A549 (cell line): ENCODE data around the gene NPLOC4. TPM values are rescaled to one million over a fixed set of nuclear protein-coding genes. Genes with fewer than 3 reads are reported as not detected.
A peak's percentile ranks its signal among the peaks of the same experiment; 100 is the strongest.

ENCODE experiments used
- BHLHE40 ChIP-seq: IDR thresholded peaks from 2 replicates; pipeline ENCODE4 v1.6.1; 2012; ENCODE audit warnings: low read depth, low read length, inconsistent platforms
- CEBPB ChIP-seq, 2 experiments: fragments of >200 bp in 1 of 2; sonication (Bioruptor Twin) in 1 of 2; formaldehyde crosslinking in 1 of 2; IDR thresholded peaks; 2 replicates each; pipeline ENCODE4 v1.6.1; 2012 to 2016
- CHD4 ChIP-seq: fragments of 200-600 bp; sonication (generic); IDR thresholded peaks from 2 replicates; pipeline ENCODE4 v1.6.1; 2016; ENCODE audit warnings: antibody characterized with exemption, mild to moderate bottlenecking, borderline replicate concordance
- EHF ChIP-seq: fragments of 250-450 bp; sonication (Bioruptor Pico); IDR thresholded peaks from 2 replicates; pipeline ENCODE4 v1.5.0; 2020; ENCODE audit warnings: mild to moderate bottlenecking
- EHMT2 ChIP-seq: fragments of 200-600 bp; sonication (generic); IDR thresholded peaks from 2 replicates; pipeline ENCODE4 v1.6.1; 2016; ENCODE audit warnings: antibody characterized with exemption, low read depth, mild to moderate bottlenecking, moderate library complexity
- FOSB ChIP-seq: fragments of 250-450 bp; sonication (Bioruptor Pico); IDR thresholded peaks from 2 replicates; pipeline ENCODE4 v1.5.0; 2020; ENCODE audit warnings: mild to moderate bottlenecking, moderate library complexity
- HDAC2 ChIP-seq: fragments of 200-600 bp; sonication (generic); IDR thresholded peaks from 2 replicates; pipeline ENCODE4 v1.6.1; 2016
- HOXA7 ChIP-seq: fragments of 250-450 bp; sonication (Bioruptor Pico); IDR thresholded peaks from 2 replicates; pipeline ENCODE4 v1.5.0; 2020; ENCODE audit warnings: mild to moderate bottlenecking, moderate library complexity
- HOXB5 ChIP-seq: fragments of 250-450 bp; sonication (Bioruptor Pico); IDR thresholded peaks from 2 replicates; pipeline ENCODE4 v1.5.0; 2020; ENCODE audit warnings: mild to moderate bottlenecking, moderate library complexity
- JUN ChIP-seq, 2 experiments: fragments of >200 bp; sonication (Bioruptor Twin); formaldehyde crosslinking; IDR thresholded peaks; 2 replicates in 1 of 2; 3 replicates in 1 of 2; pipeline ENCODE4 v1.6.1; 2016 to 2017
- MYC ChIP-seq: IDR thresholded peaks from 2 replicates; pipeline ENCODE4 v1.6.1; 2012; ENCODE audit warnings: mild to moderate bottlenecking, inconsistent platforms, low read length, improper control_type of control experiment, borderline replicate concordance
- NFE2L2 ChIP-seq: fragments of 150-350 bp; conservative IDR thresholded peaks from 2 replicates; pipeline ENCODE4 v1.6.1; 2014; ENCODE audit warnings: low read length
- NR3C1 ChIP-seq: fragments of >200 bp; sonication (Bioruptor Twin); formaldehyde crosslinking; IDR thresholded peaks from 3 replicates; pipeline ENCODE4 v1.6.1; 2017
- POLR2A ChIP-seq: IDR thresholded peaks from 2 replicates; pipeline ENCODE4 v1.6.1; 2012; ENCODE audit warnings: mild to moderate bottlenecking, low read length
- RAD21 ChIP-seq, 2 experiments: fragments of >200 bp in 1 of 2; sonication (Bioruptor Twin) in 1 of 2; formaldehyde crosslinking in 1 of 2; IDR thresholded peaks in 1 of 2; conservative IDR thresholded peaks in 1 of 2; 2 replicates in 1 of 2; 3 replicates in 1 of 2; pipeline ENCODE4 v1.6.1; 2012 to 2018; ENCODE audit warnings: inconsistent platforms in 1 of 2
- SREBF2 ChIP-seq: fragments of 450-650 bp; IDR thresholded peaks from 2 replicates; pipeline ENCODE4 v1.6.1; 2014; ENCODE audit warnings: mild to moderate bottlenecking, moderate library complexity
- ZC3H11A ChIP-seq: fragments of 450-650 bp; IDR thresholded peaks from 2 replicates; pipeline ENCODE4 v1.6.1; 2014; ENCODE audit warnings: antibody characterized with exemption, mild to moderate bottlenecking
- ZFP36 ChIP-seq: fragments of 450-650 bp; IDR thresholded peaks from 2 replicates; pipeline ENCODE4 v1.6.1; 2014; ENCODE audit warnings: borderline replicate concordance; ENCODE audit not compliant: partially characterized antibody
- polyA plus RNA-seq, 4 experiments: library from polyadenylated mRNA; depleted of rRNA in 3 of 4; stranded (reverse); fragments of >200 nt; fragmentation: RNase III in 1 of 4; extraction: RNeasy Plus Mini Kit Qiagen cat#74134 plus additional on column Dnase treatment in 1 of 4; gene quantifications; 2 replicates in 3 of 4; 3 replicates in 1 of 4; pipeline ENCODE4 v1.2.3, GENCODE V29; 2011 to 2017
- TF ChIP-seq, protein P1 (sequence below): fragments of 200-600 bp; sonication (generic); IDR thresholded peaks from 2 replicates; pipeline ENCODE4 v1.6.1; 2016; ENCODE audit warnings: antibody characterized with exemption, mild to moderate bottlenecking, moderate library complexity
- TF ChIP-seq, protein P2 (sequence below): IDR thresholded peaks from 2 replicates; pipeline ENCODE4 v1.6.1; 2012; ENCODE audit warnings: low read depth, borderline replicate concordance
- TF ChIP-seq, protein P3 (sequence below): fragments of >200 bp; sonication (Bioruptor Twin); formaldehyde crosslinking; IDR thresholded peaks from 3 replicates; pipeline ENCODE4 v1.5.1; 2016
- TF ChIP-seq, protein P4 (sequence below): fragments of >200 bp; sonication (Bioruptor Twin); formaldehyde crosslinking; IDR thresholded peaks from 2 replicates; pipeline ENCODE4 v1.6.1; 2016
- TF ChIP-seq, protein P5 (sequence below): fragments of 450-650 bp; IDR thresholded peaks from 2 replicates; pipeline ENCODE4 v1.6.1; 2014; ENCODE audit warnings: antibody characterized with exemption

The NPLOC4 gene
- polyA plus RNA-seq, 2 of the 4 experiments (the other 2 are of a cell fraction) = 98.5 to 101 TPM

DNA sequence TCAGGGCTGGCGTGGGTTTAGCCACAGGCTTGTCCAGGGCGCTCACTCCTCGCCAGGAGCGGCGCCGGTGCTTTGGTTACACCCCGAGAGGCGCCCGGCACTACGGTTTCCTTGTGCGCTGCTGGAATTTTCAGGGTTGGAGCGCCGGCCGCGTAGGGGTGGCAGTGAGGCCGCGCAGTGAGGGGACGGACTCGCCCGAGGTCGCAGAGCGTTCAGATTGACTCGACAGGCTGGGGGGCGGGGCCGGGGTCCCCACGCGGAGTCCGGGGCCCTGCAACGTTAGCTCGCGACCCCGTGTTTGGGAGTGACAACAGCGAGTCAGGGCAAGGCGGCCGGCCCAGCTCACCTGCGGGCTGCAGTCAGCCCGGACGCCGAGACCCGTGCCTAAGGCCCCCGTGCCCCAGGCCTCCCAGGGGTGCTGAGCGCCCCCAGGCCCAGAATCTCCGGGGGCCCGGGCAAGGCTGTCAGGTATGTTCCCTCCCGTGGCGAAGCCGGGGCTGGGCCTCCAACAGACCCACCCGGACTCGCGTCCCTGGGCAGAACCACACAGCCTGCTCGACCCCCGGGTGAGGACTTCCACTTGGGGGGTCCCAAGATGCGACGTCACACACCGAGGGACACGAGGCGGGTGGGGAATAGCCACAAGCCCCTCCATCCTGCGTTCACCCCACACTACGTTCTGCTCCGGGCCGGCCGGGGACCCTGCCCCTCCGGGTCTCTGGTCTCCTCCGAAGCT lies 123.0 kb downstream of the NPLOC4 start (continued):
- 0 out of 2 replicates have a peak, but pooled peaks have one; percentile 1 for TF ChIP-seq HOXA7 (CRISPR knock-in tag)
- TF ChIP-seq, protein P1, sequence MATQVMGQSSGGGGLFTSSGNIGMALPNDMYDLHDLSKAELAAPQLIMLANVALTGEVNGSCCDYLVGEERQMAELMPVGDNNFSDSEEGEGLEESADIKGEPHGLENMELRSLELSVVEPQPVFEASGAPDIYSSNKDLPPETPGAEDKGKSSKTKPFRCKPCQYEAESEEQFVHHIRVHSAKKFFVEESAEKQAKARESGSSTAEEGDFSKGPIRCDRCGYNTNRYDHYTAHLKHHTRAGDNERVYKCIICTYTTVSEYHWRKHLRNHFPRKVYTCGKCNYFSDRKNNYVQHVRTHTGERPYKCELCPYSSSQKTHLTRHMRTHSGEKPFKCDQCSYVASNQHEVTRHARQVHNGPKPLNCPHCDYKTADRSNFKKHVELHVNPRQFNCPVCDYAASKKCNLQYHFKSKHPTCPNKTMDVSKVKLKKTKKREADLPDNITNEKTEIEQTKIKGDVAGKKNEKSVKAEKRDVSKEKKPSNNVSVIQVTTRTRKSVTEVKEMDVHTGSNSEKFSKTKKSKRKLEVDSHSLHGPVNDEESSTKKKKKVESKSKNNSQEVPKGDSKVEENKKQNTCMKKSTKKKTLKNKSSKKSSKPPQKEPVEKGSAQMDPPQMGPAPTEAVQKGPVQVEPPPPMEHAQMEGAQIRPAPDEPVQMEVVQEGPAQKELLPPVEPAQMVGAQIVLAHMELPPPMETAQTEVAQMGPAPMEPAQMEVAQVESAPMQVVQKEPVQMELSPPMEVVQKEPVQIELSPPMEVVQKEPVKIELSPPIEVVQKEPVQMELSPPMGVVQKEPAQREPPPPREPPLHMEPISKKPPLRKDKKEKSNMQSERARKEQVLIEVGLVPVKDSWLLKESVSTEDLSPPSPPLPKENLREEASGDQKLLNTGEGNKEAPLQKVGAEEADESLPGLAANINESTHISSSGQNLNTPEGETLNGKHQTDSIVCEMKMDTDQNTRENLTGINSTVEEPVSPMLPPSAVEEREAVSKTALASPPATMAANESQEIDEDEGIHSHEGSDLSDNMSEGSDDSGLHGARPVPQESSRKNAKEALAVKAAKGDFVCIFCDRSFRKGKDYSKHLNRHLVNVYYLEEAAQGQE = no peak
- TF ChIP-seq, protein P2, sequence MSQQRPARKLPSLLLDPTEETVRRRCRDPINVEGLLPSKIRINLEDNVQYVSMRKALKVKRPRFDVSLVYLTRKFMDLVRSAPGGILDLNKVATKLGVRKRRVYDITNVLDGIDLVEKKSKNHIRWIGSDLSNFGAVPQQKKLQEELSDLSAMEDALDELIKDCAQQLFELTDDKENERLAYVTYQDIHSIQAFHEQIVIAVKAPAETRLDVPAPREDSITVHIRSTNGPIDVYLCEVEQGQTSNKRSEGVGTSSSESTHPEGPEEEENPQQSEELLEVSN = peak; percentile 30; the same call in 1 of the 2 replicates
- TF ChIP-seq, protein P3, sequence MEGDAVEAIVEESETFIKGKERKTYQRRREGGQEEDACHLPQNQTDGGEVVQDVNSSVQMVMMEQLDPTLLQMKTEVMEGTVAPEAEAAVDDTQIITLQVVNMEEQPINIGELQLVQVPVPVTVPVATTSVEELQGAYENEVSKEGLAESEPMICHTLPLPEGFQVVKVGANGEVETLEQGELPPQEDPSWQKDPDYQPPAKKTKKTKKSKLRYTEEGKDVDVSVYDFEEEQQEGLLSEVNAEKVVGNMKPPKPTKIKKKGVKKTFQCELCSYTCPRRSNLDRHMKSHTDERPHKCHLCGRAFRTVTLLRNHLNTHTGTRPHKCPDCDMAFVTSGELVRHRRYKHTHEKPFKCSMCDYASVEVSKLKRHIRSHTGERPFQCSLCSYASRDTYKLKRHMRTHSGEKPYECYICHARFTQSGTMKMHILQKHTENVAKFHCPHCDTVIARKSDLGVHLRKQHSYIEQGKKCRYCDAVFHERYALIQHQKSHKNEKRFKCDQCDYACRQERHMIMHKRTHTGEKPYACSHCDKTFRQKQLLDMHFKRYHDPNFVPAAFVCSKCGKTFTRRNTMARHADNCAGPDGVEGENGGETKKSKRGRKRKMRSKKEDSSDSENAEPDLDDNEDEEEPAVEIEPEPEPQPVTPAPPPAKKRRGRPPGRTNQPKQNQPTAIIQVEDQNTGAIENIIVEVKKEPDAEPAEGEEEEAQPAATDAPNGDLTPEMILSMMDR = no peak
- no peak for TF ChIP-seq EHF
- peak; percentile 3; the same call in 1 of the 2 replicates for TF ChIP-seq HOXB5
- TF ChIP-seq JUN (IDR thresholded peaks at IDR 0.05) = no peak; a peak in 1 of 5 replicates
- TF ChIP-seq ZFP36 = no peak
- TF ChIP-seq RAD21 (conservative IDR thresholded peaks at IDR 0.05 in 1 of 2, IDR thresholded peaks at IDR 0.05 in 1 of 2) = no peak
- TF ChIP-seq ZC3H11A = no peak
- TF ChIP-seq SREBF2 = no peak
- TF ChIP-seq CHD4 = no peak
- TF ChIP-seq HDAC2 = no peak
- TF ChIP-seq, protein P4, sequence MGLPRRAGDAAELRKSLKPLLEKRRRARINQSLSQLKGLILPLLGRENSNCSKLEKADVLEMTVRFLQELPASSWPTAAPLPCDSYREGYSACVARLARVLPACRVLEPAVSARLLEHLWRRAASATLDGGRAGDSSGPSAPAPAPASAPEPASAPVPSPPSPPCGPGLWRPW = no peak
- no peak for TF ChIP-seq FOSB (CRISPR knock-in tag)
- TF ChIP-seq, protein P5, sequence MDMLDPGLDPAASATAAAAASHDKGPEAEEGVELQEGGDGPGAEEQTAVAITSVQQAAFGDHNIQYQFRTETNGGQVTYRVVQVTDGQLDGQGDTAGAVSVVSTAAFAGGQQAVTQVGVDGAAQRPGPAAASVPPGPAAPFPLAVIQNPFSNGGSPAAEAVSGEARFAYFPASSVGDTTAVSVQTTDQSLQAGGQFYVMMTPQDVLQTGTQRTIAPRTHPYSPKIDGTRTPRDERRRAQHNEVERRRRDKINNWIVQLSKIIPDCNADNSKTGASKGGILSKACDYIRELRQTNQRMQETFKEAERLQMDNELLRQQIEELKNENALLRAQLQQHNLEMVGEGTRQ = no peak
- no peak for TF ChIP-seq EHMT2
- no peak for TF ChIP-seq BHLHE40
- no peak; the same call in 1 of the 2 replicates for TF ChIP-seq MYC
- TF ChIP-seq NR3C1 = no peak
- peak; percentile 16; the same call in 1 of the 2 replicates for TF ChIP-seq POLR2A
- no peak for TF ChIP-seq NFE2L2
- TF ChIP-seq CEBPB (IDR thresholded peaks at IDR 0.05) = no peak
